ENCODE measurements around the gene CLDN24.

GRCh38 chr4:183304538-183304937 lies 17.7 kb downstream of the CLDN24 start:
- TF ChIP-seq, protein P1, sequence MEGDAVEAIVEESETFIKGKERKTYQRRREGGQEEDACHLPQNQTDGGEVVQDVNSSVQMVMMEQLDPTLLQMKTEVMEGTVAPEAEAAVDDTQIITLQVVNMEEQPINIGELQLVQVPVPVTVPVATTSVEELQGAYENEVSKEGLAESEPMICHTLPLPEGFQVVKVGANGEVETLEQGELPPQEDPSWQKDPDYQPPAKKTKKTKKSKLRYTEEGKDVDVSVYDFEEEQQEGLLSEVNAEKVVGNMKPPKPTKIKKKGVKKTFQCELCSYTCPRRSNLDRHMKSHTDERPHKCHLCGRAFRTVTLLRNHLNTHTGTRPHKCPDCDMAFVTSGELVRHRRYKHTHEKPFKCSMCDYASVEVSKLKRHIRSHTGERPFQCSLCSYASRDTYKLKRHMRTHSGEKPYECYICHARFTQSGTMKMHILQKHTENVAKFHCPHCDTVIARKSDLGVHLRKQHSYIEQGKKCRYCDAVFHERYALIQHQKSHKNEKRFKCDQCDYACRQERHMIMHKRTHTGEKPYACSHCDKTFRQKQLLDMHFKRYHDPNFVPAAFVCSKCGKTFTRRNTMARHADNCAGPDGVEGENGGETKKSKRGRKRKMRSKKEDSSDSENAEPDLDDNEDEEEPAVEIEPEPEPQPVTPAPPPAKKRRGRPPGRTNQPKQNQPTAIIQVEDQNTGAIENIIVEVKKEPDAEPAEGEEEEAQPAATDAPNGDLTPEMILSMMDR (IDR thresholded peaks at IDR 0.05), result no peak
- TF ChIP-seq EP300 (IDR thresholded peaks at IDR 0.05) (no peak), POLR2A (IDR thresholded peaks at IDR 0.05) (no peak)

All from upper lobe of left lung (tissue), 4 donors.